Inflammatory macrophage (primary cell): ENCODE data around the gene KCNG2.

Experiments
- DNase-seq, 2 donors: peaks; one replicate each; pipeline ENCODE4 v3.0.0-alpha.2; 2020 to 2022

KCNG2 gene

DNA sequence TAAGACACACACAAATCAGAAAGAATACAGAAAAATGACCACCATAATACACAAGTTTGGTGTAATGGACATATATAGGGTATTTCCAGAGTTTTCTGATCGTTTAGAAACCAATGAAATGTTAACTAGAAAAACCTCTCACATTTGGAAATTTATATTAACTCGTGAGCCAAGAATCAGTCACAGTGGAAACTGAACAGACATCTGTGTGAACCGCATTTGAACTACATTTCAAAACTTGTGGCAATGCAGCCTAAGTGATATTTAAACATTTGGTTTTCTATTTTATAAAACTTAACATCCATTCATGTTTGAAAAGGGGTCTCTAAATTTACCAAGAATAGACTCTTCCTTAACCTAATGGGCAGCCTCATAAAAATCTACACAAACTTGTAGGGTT, 29.0 kb upstream of the KCNG2 start:
- no peak for DNase-seq

DNA sequence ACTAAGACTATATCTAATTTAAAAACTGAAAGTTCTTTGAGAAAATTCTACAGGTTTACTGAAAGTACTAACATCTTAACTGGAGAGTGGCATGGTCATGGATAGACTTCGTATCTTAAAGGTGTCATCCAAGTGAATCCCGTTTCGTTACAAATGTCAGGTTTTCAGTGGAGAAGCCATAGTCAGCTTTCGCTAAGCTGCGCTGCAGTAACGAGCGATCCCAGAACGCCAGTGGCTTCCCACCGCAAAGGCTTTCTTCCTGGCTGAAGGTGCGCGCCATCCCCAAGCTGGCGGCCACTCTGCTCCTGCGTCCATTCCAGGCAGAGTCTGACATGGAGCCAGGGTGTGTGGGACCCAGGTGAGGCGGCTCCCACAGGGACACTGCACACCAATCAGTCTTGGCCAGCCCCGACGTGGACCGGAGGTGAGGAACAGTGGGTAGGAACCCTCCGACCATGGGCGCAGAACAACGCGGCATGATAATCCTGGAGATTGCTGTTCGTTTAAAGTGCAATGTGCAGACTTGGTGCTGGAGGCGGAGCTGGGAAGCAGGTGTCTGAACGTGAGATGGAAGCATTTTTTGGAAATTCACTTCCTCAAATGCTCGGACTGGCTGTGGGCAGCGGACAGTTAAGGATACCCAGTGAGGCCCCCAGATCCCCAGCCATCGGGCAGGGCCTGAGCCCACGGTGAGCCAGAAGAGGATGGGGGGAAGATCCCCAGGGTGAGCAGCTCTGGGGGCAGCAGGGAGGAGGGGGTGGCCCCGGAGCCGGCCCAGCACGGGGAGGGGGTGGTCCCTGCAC, 27.8 kb upstream of the KCNG2 start:
- DNase-seq = no peak

DNA sequence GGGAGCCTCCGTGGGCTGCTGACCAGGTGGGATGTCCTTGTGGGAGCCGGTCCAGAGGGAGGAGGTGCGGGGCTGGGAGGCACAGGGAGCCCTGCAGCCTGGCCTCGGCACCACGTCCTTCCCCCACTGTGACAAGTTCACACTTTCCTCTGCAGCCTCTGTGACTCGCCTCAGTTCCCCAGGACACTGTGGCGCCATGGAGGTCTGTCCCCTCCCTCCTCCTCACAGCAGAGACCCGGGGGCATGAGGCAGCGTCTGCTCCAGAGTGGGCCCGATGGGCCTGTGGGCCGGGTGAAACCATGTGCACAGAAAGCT, 27.3 kb upstream of the KCNG2 start:
- no peak for DNase-seq

DNA sequence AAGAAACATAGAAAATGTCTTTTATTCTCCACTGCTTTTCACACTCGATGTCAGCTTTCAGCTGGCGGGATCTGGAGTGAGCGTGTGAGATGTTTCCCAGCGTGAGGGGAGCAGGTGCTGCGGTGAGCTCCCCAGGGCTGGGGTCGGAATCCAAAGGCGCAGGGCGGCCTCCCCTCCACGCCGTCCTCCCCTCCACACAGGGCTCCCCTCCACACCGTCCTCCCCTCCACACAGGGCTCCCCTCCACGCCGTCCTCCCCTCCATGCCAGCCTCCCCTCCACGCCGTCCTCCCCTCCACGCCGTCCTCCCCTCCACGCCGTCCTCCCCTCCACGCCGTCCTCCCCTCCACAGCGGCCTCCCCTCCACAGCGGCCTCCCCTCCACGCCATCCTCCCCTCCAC, 26.9 kb upstream of the KCNG2 start:
- no peak for DNase-seq

DNA sequence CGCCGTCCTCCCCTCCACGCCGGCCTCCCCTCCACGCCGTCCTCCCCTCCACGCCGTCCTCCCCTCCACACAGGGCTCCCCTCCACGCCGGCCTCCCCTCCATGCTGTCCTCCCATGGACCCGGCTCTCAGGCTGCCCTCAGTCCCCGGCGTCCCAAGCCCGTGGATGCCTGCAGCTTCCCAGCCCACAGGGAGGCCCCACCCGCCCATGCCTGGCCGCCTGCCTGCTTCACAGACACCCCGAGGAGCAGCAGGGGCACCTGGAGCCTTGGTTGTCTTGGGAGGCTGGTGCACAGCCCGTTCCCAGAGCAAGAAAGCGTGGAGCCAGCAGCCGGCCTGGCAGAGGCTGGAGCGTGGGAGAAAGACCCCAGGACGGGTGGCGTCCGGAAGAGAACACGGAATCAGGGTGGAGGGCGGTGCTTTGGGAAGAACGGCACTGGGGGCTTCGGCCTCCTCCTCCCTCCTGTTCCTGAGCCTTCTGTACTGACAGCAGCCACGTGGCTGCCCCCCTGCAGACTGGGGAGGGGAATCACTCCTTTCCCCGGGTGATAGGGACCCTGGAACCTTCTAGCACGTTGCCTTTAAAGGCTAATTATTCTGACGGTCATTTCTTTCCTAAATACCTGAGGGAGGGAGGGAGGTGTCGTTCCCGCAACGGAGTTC, 26.2 kb upstream of the KCNG2 start:
- DNase-seq = no peak

DNA sequence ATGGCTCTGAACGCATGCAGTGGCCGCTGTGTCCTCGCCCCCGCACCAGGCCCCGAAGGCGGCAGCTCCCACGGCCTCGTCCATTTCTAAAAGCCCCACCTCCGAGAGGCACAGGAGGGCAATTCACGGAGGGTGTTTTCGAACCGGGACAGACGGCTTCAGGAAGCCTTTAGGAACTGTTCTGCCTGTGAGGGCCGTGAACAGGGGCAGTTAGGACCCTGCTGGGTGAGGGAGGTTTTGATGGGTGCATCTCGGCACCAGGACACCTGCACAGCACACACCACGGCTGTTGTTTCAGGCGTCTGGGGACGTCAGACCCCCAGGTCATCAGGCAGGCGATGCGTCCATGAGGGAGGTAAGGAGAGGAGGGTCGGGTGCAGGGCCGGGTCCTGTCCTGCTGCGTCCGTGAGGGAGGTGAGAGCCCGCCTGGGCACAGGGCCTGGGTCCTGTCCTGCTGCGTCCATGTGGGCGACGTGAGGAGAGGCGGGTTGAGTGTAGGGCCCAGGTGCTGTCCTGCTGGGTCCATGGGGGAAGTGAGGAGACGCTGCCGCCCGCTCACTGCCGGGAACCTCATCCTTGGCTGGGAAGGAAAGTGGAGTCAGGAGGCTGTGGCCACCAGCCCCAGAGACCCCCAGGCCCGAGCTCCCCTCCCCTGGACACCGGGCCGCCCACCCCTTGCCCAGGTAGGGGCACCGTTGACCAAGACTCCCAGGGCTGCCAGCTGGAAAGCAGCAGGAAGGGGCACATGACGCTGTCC, 25.5 kb upstream of the KCNG2 start:
- no peak for DNase-seq

DNA sequence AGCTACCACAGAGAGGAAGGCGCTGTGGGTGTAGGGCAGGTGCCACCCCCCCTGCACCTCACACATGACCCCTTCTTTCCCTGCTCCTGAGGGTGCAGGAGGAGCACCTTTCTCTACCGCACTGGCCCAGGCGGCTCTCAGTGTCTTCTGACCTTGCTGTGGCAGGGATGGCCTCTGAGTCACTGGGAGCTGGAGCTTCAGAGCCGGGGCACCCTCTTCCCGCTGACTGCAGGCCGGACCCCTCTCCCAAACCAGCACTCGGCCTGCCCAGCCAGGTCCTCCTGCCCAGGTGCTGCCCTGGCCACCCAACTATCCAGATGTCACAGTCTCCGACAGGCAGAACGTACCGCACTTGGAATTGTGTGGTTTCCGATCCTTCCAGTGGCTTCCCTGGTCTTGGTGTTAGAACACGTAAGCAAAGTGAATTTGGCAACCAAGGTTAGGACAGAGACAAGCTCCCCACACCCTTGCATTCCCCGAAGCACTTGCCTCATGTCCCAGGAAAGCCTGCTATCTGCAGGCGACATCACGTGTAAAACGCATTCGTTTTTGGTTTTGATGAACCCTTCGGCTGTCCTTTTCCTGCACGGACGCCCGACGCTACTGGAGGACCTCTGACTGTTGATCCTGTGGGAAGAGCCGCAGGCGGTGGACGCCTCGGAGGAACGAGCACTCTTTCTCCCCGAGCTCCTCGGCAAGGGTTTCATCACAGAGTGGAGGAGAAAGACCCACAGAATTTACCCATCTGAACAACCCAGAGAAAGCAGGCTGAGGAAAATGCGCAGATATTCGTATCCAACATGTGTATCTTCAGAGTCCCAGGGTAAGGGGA, 24.7 kb upstream of the KCNG2 start:
- DNase-seq = no peak

DNA sequence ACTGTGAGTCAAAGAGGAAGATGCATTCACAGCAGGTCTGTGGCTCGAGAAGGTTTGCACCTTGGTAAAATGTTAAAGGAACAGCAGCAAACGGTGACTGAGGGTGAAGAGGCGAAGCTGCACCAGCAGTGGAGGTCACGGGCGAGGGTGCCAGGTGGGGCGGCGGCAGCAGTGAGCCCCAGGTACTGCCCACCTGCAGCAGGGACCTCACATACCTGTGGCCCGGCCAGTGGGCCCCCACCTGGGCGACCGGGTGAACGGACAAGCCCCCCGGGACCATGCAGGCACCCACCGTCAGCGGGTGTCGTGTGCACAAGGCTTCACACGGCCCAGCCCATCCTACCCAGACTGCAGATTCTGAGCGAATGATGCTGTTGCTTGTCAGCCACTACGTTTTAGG, 23.6 kb upstream of the KCNG2 start:
- DNase-seq = no peak

DNA sequence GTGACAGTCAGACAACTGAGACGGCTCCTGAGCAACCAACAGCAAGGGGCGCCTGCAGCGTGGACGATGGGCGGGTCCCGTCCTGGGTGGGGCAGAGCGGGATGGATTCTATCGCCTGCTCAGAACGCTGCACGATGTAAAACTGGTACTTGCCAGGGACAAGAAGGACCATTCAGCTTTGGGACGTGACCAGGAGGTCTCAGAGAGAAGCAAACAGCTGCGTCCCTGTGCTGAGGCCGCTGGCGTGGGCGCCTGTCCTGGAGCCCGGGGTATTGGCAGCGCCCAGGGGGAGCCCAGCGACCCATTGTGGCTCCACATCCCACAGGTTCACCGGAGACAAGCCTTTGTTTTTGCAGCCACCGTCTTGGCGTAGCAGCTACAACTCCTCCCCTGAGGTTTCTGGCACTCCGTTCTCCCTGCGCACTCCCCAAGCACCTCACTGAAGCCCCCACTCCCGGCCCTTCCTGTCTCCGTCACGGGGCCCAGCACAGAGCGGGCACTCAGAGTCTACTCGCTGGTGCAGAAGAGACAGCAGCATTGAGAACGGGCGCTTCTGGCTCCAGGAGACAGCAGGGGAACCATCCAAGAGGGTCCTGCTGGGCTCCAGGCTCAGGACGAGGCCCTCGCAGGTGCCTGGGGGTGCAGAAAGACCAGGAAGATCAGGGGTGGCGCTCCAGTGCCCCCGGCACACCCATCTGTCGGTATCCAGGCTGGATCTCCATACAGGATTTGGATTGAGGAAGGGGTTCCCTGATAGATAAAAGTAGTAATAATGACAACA, 22.1 kb upstream of the KCNG2 start:
- no peak for DNase-seq

DNA sequence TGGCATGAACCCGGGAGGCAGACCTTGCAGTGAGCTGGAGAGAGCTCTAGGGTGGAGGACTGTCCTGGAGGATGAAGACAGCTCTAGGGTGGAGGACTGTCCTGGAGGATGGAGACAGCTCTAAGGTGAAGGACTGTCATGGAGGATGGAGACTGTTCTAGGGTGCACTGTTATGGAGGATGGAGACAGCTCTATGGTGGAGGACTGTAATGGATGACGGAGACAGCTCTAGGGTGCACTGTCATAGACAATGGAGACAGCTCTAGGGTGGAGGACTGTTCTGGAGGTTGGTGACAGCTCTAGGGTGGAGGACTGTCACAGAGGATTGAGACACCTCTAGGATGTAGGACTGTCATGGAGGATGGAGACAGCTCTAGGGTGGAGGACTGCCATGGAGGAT, 21.1 kb upstream of the KCNG2 start:
- no peak for DNase-seq

DNA sequence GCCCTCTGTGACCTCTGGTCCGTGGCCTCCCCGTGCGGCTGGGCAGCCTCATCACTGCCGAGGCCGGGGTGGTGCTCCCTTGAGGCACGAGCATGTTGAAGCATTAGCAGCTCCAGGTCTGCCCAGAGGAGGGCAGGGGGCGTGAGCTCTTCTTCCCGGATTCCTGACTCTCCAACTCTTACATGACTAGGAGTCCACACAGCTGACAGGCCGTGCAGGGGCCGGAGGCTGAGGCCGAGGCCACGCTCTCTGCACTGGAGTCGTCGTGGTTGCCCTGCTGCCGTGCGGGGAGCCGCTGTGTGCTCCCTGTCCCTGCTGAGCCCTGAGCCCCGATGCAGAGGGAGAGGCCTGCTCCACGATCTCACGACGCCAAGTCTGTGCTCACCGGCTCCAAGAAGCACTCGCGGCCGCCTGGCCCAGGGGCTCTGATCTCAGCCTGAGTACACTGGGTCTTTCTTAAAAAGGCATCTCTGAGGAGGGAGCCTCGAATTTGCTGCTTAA, 19.4 kb upstream of the KCNG2 start:
- DNase-seq = no peak

DNA sequence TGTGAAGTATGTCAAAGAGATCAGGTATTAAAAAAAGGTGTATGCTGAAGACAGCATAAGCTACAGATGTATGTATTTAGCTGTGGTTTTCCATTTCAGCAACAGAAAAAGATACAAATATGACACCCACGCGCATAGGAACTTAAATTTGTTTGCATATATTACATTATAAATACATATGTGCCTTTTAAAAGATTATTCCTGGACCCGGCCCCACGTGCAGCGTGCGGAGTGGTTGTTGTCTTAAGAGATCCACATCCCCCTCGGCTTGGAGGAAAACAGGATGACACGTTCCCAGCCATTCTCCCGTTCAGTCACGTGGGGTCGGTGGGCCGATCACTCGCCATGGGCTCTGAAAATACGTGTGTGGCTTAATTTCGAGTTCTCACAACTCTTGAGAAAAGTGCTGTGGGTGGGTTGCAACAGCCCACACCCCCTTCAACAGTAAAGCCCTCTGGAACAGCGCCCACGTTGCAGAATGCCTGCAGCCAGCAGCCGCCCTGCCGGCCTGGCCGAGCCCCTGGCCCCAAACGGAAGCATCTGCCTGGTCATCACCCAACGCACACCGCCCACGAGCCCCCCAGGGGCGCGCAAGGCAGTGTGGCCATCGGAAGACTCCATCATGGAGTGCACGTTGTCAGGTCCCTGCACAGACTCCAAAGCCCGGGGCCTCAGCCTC, 18.6 kb upstream of the KCNG2 start:
- DNase-seq = no peak

DNA sequence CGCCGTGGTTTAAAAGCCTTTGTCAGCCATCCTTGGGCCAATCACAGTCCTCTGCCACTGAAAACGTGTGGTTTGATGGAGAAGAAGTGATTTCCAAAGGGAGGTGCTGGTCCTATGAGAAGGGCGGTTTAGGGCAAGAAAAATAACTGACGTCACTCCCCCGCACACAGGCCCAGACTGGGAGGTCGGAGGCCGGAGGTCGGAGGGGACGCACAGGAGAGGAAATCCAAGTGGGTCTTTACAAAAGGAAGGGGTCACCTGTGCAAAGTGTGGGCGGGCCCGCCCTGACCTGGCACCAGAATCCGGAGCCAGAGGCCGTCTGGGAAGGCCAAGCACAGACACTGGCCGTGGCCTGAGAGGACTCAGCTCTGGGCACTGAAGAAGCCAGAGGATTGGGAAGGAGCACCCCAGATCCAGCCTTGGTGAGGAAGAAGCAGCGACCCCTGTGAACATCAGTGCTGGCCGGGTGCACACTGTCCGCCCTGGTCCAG, 18.0 kb upstream of the KCNG2 start:
- no peak for DNase-seq

DNA sequence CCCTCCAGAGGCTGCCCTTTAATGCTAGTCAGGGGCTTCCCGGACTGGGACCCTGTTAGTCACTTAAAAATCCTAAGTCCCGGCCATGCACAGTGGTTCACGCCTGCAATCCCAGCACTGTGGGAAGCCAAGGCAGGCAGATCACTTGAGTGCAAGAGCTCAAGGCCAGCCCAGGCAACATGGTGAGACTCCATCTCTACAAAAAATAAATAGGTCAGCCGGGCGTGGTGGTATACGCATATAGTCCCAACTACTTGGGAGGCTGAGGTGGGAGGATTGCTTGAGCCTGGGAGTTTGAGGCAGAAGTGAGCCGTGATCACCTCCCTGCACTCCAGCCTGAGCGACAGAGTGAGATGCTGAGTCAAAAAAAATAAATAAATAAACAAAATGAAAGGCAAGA, 17.2 kb upstream of the KCNG2 start:
- no peak for DNase-seq

DNA sequence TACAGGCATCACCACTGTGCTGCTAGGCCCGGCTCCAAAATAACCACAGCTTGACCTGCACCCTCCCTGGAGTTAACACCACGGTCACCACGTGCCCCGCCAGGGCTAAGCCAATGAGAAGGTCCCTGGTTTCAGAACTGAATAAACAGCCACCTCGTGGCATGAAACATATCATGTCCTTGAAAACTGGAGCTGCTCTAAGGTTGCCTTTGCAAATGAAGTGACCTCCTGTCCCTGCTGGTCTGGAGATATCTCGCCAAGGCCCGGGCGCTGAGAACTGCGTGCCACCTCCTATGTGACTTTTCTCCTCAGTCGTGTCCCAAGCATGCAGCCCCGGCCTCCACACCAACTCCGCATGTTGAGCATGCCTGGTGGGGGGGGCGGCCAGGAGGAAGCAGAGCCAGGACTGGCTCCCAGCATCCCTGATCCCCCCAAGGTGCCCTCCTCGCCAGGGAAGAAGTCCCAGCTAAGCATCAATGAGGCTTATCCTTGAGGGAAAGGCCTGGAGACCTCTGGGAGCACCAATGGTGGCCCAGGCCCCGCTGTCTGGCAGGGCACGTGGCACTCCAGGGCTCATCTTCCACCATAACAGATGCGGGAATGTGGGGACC, 16.3 kb upstream of the KCNG2 start:
- no peak for DNase-seq

DNA sequence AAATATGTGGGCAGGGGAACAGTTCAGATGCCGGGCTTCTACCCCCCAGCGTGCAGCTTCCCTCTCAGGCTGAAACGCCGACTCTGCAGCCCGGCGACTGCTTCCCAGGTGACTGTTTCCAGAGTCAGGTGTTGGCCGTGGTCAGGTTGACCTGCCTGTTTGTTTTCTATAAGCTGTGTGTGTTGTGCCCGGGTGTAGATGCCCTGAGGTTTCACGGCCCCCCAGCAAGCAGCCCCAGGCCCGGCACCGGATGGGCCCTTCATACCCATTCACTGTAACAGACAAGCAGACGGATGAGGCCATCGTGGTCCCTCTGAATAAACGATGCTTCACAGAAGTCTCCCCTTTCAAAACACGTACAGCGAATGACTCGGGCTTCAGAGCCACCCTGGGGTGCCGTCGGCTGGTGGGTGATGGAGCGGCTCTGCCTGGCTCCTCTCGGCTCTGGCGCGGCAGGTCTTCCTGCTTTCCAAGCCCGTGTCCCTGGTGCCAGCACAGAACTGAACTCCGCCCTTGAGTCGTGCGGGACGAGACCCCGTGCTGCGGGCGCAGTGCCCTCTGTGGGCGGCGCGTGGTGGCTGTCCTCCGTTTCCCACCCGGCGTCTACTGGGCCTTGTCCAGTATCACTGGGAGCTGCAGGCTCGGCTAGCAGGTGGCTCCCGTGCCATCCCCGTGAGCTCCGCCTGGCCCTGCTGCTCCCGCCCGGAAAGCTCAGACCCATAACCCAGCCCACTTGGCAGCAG, 15.0 kb upstream of the KCNG2 start:
- DNase-seq = no peak

DNA sequence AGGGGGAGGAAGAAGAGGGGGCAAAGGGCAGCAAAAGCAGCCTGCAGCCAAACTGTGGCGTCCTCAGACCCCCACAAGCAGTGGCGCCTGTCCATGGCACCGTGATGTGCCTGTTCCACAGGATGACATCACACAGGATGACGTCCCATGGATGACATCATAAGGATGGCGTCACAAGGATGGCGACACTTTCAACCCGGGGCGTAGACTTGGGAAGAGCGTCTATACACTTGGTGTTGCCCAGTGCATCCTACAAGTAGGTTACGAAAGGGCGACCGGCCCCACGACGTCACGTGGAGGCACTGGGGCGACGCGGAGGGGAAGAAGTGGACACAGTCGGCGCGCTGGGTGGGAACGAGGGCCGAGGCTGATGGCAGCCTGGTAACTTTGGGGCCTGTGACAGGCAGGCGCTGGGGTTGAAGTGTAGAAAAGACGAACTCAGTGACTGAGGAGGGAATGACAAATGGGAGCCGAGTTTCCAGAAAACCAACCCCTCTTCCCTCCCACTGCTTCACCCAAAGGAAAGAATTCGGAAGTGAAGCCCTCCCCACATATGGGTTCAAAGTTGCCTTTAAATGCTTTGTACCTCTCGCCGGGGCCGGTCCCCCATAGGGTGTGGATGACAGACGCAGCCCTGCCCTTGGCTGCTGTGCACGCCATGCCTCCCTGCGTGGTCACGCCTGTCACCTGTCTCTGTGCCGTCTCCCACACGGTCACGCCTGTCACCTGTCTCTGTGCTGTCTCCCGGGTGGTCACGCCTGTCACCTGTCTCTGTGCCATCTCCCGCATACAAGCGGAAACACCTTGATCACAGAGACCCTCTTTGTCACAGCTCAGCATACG, 13.4 kb upstream of the KCNG2 start:
- DNase-seq = no peak

DNA sequence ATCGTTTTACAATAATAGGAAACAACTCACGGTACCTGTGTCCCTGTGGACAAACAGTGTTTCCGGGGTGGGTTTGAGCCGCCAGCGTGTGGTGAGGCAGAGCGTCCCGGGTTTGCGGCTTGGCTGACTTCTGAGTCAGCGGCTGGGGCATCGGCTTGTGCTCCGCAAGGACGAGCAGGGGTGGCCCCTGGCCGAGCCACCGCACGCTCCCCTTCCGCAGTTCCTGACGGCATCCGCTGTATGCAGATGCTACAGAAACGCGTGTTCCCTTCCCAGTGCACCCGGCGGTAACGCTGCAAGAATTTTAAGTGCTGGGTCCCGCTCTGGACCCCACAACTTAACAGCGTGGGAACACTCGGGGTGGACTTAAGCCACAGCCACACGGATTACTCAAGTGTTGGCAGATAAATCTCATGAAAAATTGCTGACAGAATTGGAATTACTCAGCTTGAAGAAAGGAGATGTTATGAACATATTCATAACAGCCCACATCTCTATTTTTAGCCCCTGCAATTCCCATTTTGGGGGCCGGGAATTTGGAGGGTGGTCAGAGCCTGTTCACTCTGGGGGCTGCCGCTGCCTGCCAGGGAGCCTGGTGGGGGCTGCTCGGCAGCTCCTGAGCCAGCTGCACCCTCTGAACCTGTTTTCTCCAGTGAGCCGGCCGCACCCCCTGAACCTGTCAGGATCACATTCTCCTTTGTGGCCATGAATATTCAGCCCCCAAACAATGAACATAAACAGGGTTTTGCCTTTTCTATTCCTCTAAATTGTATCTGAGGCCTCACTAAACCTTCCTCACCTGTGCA, 12.6 kb upstream of the KCNG2 start:
- DNase-seq = no peak
